DMS153 treated with DMSO at 0.1 percent for 48 hours (cell line): ENCODE data around the gene PRPF18.

ENCODE experiments used
- DNase-seq: peaks from one replicate; lab custom pipeline; 2025; ENCODE audit not compliant: unreplicated experiment; lab: John Stamatoyannopoulos, UW

The PRPF18 gene

DNA sequence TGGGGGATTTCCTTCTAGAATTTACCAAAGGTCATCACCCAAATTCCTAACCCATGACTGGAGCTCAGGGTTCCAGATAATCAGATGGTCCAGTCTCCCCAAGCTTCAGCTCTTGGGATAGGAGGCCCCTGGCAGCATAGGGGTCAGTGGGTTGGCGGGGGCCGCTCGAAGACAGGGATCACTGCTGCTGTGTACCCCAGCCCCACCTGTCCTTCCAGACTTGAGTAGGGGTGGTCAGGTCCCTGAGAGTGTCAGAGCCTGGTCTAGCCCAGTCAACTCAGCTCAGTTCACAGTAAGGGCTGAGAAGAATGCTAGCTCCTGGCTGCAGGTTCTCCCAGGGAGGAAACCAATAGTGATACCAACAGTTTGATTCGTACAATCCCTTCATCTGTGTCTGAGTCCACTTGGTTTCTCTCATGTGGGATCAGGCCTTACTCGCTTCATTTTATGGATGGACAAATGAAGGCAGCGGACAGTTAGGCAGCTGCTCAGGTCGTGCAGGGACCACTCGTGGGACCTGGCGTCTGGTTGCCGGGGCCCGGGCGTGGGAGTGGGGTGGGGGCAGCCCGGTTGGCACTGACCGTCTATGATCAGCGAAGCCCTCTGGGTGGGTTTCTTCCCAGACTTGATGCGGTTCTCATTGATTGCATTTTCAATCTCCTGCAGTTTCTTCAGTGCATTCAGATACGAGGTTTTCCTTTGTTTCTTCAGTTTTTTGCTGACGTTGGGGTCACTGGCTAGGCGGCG is 78.9 kb downstream of the PRPF18 start:
- DNase-seq = no peak

DNA sequence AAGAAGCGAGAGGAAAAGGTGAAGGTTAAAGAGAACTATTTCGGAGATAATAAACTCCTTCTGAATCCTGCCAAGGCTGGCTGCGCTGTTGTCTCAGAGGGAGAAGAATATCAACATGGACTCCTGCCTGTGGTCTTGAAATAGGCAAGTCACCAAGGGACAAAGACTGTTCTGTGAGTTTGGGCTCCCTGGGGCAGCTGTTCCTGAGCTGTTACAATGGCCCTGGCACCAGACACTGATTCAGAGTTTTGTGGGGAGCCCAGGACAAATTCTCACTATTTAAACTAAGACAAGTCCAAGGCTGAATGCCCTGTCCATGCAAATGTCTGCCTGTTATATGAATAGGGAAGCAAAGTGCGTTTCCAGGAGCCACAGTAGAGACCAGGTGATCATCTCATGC is 81.4 kb downstream of the PRPF18 start:
- no peak for DNase-seq

DNA sequence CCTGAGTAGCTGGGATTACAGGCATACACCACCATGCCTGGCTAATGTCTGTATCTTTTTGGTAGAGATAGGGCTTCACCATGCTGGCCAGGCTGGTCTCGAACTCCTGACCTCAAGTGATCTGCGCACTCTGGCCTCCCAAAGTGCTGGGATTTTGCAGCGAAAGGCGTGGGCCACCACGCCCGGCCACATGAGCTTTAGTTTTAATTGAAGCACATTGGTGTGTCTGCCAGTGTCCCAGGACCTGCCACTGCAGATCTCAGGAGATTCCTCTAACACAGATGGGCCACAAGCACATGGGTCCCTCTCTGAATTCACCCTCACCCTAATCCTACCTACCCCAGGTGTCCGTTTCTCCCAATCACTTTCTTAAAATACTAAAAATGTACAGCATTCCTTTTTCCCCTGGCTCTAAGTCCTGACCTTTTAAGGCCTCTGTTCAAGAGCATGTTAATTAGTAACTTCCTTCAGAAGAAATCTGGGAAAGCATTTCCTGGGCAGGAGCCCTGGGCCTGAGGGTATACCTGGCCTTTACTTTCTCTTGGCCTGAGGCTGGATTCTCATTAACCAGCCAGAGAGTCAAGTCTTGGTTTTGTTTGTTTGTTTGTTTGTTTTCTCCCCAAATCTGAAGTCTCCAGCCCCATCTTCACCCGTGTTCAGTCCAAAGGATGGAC is 82.6 kb downstream of the PRPF18 start:
- no peak for DNase-seq

DNA sequence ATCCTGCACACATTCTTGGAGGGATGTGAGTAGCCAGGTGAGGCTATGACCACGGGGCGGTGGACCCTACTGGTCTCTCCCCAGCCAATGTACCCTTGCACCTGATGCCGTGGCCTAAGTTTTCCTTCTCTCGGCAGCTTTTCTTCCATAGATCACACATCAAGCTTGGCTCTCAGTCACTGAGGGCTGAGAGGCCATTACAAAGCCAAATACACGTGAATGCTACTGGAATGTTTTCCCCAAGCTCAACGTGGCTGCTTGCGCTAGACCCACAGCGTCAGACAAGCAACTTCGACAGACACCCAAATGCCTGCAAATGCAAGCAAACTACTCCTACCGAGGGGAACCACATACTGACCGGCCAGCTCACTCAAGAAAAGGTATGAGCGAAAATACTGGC is 83.1 kb downstream of the PRPF18 start:
- no peak for DNase-seq

DNA sequence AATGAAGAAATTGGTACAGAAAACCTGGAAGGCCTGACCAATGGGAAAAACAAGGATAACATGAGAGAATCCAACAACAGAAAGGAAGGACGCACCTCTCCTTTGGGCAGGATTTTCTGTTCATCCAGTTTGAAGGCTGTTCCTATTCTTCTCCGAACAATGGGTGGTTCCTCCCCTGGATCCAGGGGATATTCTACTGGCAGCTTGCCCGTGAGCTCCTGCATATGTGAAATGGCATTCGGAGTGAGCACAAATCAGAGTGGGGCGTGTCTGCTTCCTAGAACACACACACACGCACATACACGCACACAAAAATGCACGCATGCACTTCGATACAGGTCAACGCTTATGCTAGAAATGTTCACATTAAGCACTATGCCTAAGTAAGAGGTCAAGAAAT is 83.5 kb downstream of the PRPF18 start:
- no peak for DNase-seq

DNA sequence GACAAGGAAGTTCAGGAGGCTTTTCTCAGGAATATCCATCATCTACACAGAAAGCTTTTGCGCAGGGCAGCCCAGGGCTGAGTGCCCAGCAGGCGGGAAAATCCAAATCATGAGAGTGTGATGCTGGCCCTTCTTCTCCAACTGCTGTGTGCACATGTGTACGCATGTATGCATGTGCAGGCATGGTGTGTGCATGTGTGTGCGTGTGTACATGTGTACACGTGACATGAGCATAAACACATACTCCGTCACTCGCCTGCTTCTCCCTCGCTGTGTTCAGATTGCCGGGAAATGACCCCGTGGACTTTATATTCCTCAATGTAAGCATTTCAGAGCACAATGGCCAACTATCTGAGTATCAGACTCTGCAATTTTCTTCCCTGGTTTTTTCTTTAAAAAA is 85.1 kb downstream of the PRPF18 start:
- no peak for DNase-seq

DNA sequence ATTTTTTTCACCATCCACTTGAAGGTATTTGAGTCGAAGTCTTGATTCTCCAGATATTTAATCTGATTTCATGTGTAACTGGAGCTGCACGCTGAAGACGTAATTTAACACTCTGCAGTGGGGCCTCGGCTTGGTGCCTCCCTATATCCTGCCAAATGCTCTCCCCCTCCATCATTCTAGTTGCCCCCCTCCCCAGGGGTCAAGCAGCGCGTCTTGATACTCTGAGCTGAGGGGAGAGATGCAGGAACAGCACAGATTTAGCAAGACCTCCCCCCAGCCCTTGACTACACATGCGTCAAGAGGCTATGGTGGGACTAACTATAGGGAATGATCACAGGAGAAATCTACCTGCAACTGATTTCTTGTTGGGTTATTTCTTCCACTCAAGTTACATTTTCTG is 85.8 kb downstream of the PRPF18 start:
- DNase-seq = no peak

DNA sequence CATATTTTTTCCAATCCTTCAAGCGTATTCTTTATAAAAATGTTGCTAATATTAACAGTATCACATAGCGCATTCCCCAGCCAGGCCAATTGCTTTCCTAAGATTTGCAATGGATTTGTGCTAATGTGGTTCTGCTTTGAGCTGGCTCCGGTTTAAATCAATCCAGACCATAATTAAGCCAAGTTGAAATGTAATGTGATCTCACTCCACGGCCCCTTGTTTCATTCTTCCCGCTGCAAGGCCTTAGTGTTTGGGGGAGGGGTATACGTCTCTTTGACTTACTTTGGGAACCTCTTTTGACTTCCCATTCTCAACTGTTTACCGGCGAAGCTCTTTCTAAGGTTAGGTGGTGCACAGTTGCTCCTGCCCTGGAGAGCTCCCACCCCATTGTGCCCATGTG is 86.4 kb downstream of the PRPF18 start:
- no peak for DNase-seq

DNA sequence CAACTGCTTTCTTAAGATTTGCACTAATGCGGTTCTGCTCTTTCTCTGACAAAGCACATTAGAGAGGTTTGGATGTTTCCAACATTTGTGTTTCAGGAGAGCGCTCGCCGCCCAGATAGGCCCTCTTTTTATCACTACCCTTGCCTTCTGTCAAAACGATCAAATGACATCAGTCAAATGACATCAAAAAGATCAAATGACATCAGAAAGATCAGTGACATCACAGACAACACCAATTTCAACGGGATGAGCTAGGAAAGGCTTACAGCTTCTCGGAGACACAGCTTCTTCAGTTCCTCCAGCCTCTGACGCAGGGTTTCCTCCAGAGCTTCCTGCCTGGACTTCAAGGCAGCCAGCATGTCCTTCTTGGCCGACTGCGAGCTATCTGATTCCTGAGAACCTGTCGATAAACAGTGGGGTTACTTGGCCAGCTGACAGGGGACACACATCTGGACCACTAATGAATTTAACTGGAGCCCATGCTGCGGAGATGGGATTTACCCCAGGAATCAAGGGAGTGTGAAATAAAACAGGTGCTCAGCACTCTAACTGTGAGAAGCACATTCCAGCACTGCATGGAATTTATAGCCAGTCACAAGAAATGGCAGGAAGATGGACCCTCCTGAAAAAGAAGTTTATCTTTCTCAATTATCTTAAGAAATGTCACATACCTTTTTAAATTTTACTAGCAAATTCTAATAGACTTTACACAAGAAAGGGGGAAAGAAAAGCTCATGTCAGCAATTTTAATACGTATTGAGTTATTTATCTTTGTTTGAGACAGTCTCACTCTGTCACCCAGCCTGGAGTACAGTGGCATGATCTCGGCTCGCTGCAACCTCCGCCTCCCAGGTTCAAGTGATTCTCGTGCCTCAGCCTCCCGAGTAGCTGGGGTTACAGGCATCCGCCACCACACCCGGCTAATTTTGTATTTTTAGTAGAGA is 88.2 kb downstream of the PRPF18 start:
- no peak for DNase-seq

DNA sequence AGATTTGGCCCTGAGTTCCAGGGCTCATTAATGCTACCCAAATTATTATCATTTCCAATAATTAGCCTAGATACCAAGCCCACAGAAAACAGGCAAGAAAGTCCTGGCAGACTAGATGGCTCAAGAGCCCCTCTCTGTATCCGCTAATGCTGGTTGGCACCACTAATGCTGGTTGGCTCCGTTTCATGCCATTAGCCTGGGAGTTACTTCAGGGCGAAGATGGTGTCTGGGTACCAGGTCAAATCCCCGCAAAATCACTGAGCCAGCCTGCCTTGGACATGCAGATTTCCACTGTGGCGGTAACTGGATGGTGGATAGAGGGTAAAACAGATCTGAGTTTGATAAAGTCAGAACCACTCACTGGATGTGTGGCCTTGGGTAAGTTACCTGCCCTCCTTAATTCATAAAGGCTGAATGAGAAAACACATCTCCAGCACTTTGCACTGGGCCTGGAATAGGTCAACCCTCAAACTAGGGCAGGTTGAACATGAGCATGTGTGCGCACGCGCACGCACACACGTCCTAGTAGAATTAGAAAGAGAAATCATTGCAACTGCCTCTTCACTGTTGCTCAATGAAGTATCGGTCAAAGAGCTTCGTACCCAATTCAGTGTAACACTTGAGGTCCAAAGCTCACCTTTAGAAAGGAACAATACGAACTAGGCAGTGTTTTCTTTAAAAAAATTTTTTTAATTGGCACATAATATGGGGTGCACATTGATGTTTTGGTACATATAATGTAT is 91.5 kb downstream of the PRPF18 start:
- no peak for DNase-seq
